ACHN (cell line): ENCODE data around the gene CD4.

Experiments
- DNase-seq: peaks from one replicate; pipeline ENCODE4 v3.0.0-alpha.2; 2015
- in situ Hi-C: cut with HindIII; loops from 2 replicates; pipeline ENCODE4 v1.10.0; 2017; ENCODE audit warnings: low sequenced_read_pairs, low pct_ligation_motif_present, low pct_unique_long_range_greater_than_20kb

Gene CD4

DNA sequence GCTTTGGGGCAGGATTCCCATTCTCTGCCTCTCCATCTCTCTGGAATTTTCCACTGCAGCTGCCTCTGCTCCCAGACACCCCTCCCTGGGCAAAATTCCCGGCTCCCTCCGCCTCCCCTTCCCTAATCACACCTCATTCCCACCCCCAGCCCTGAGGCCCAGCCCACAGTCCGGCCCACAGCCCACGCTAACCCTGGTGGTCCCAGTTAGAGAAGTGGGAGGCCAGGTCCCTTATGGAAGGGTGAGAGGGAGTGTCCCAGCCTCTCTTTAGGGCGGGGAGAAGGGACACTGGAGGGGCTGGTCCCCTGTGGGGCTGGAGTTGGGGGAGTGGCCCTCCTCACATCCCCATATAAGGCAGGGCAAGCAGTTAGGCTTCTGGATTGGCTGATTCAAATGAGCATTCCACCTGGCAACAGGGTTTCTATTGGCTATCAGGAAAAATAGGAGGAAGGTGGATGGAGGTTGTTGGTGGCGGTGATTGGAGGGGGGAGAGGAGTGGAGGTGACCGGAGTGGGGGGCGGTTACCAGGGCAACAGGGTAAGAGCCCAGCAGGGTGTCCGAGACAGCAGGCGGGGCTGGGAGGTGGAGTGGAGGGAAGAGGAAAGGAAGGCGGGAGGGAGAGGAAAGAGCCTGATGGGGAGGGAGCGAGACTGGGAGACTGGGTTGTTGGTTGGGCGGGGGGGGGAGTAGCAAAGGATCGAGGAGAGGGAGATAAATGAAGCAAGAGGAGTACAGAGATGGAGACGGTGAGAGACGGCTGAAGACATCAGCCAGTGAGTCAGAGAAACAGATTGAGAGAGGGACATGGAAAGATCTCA is 25.1 kb upstream of the CD4 start:
- in situ Hi-C loops = no loop called here
- DNase-seq = peak; percentile 100

DNA sequence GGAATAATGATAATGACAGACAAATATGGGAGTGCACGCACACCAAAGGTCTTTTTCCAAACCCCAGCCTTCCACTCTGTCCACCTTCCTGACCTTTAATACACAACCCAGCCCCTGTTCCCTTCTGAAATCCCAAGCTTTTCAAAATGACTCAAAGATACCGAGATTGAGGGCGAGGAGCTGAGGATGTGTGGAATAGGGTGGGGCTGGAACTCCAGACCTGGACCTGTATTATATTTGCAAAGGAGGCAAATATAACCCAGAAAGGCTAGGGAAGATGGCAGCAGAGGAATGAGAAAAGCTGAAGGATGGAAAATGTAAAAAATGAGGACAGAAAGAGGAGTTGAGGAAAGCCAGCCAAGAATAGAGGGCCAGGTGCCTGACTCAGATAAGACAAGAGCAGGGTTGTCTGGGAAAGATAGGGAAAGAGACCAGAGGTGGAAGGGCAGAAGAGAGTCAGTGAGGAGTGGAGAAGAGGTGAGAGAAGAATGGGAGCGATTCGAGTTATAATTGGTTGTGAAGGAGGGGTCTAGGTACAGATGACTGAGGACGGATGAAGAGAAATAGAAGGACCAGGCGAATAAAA is 24.2 kb upstream of the CD4 start:
- peak; percentile 44 for DNase-seq
- in situ Hi-C loops = no loop called here

DNA sequence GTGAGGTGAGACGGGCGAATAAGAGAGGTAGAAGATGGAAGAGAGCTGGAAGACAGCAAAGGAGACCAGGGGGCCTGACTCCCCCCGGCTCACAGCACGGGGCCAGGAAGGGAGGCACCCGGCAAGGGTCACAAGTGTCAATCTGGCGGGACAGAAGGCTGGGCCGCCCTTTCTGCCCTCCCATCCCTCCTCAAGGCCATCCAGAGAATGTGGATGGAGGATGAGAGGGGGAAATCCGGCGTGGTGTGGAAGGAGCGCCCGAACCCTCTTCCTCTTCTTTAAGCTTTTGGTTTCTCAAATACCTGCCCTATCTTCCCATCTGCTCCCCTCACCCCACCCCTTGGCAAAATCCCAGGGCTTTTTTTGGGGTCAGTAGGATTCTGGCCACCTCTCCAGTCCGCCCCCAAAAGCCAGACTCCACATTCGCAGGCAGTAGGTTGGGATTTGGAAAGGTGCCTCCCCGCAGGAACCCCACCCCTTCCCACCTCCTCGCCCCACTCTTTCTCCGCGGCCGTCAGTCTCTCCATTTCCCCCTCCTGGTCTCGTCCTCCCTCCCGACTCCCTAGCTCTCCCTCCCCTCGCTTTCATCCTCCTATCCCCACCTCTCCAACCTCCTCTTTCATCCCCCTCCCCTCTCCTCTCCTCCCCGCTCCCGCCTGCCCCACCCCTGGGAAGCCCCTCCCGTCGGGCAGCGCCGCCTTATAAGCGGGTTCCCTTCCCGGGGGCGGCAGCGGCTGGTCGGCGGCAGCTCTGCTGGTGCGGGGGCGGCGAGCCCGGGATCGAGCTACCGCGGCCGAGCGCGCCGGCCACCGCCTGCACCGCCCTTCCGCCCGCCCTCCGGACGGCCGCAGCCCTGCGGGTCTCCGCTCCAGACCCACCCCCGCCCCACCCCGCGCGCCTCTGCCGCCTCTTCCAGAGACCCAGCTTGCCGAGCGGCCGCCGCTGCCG is 23.4 kb upstream of the CD4 start, which contains the start of gene PTMS:
PTMS (plus strand) TSS at position 730 of the 948 bp plus-strand sequence. CDS start 343 bp downstream, outside the sequence.
- DNase-seq = peak; percentile 99
- in situ Hi-C loops = no loop called here

DNA sequence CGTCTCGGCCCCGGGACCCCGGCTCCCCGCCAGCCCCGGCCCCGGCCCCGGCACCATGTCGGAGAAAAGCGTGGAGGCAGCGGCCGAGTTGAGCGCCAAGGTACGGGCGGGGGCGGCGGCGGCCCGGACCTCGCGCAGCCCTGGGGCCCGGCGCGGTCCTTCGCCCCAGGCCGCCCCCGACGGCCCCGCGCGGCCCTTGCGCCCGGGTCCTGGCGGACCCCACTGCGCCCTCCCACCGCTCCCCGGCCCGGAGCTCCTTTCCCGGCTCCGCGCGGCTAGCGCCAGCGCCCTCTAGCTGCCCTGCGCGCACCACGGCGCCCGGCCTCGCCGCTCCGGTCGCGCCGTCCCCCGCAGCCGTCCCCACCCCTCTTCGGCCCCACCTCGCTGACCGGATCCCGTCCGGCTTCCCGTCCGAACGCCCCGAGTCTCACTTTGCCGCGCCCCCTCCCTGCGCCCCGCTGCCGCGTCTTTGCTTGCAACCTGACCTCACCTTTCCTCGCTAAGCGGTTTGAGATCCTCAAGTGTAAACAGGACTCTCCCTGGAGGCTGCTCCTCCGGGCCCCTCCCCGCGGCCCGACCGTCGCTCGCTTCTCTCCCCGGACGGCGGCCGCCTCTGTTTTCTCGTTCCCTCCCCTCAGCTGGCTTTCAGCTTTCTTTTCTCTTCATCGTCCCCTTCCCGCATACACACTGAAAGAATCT is 22.5 kb upstream of the CD4 start:
- peak; percentile 84 for DNase-seq
- in situ Hi-C loops = no loop called here

DNA sequence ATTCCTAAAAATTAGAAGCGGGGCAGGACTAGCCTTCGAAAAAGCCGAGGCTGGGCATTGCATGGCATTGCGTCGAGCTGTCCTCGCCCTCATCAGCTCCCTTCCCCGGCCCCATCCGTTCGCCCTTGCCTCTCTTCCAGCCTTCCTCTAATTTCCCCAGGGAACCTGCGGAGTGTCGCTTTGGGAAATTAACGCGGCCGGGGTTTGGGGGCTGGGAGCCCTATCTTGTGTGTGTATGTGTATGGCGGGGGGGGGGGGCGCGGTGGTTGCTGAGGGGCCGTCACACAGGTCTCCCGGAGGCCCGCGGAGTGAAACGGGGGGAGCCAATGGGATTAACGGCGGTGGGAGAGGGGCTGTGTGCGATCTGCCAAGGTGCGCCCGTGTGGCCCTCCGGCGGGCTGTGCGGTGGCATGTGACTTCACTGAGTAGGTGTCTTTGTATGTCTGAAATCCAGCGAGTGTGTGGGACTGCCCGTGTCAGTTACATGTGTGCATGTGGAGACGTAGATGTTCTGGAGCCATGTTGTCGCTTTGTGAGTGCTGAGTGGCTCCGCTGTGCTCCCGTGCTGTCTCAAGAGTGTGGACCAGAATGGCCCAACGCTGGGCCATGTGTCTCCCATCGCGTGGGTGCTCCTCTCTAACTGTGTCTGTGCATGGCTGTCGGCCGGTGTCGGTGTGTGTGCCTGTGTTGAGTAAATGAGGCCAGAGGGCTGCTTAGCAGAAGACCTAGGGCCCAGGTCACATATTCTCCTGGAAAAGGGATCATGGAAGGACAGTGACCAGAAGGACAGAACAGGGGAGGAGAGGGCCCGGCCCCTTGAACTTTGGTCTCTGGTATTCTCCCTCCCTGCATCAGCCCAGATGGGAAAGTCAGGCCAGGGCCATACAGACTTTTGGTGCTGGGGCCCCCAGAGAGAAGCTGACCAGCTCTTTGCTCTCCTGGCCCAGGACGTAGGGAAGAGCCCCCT is 21.7 kb upstream of the CD4 start:
- DNase-seq = no peak
- in situ Hi-C loops = no loop called here

DNA sequence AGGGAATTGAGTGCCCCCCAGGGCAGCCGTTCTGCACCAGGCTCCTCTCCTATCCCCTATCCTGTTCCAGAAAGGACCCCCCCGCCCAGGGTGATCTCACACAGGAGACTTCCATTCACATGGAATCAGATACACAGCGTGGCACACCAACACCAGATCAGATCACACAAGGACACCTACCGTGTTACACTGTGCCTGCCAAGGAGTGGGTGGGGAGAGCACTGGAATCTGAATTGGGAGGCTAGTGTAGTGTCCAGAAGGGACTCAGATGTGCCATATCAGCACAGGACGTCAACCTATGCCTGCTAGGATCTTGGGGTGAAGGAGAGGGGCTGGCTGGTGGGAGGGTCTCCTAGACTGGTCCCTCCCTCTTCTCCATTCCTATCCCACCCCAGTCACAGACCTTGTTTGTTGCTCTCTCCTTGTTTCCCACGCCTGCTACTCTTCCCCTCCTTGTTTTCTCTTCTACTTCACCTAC is 20.9 kb upstream of the CD4 start:
- in situ Hi-C loops = no loop called here
- no peak for DNase-seq

DNA sequence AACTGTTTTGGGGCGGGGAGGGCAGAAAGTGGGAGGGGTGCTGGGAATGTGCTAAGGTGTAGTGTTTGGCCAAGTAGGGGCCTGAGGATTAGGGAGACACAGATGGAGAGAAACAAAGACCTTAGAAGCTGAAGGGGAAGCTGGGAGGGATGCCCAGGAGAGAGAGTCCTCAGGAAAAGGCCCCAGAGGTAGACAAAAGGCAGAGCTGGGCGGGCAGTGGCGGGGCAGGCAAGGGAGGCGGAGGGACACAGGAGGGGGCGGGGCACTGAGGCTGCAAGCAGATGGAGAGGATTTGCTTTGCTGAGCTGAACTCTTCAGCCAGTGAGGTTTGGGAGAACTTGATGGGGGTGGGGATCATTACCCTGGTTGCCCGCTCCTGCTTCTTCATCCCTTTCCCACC is 20.3 kb upstream of the CD4 start:
- DNase-seq = no peak
- in situ Hi-C loops = no loop called here

DNA sequence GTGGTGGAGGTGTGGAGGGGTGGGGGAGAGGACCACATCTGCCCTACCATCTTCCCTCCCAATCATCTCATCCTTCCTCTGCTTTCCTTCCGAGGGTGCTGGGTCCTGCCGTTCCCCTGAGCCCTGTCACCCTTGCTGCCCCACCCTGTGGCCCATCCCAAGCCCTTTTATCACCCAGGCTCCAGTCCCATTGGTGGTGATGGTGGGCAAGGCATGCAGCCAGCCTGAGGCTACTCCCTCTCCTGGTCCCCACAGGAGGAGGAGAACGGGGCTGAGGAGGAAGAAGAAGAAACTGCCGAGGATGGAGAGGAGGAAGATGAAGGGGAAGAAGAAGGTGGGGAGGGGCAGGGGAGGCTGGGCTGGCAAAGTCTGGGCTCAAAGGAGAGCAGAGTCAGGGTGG is 19.7 kb upstream of the CD4 start:
- no peak for DNase-seq
- in situ Hi-C loops = no loop called here

DNA sequence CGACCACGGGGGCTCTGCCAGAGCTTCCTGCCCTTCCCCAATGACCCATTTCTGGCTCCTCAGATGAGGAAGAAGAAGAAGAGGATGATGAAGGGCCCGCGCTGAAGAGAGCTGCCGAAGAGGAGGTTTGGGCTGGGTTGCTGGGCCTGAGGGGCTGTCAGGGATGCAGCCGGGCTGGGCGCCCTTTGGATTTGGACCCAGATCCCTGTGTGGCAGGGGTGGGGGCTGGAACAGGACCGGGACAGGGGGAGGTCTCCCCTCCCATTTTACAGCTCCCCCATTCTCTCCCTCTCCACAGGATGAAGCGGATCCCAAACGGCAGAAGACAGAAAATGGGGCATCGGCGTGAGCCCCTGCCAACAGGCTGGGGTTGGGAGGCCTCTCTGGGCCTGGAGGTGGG is 19.2 kb upstream of the CD4 start:
- no peak for DNase-seq
- in situ Hi-C loops = no loop called here

DNA sequence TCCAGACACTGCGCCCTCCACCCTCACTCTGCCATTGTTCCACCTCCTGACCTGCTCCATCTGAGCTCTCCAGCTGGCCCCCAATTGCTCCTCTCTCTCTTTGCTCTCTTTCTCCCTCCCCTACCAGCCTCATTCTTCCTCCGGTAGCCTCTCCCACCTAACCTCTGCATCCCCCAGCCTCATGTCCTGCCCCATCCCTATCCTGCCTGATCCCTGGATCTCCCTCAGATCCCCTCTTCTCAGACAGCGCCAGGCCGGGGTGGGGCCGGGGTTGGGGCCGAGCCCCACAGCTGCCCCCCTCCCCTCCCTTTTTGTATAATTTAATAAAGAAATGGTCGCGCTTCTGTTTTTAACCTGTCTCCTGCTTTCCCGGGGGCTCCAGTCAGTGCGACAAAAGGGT is 18.7 kb upstream of the CD4 start:
- no peak for DNase-seq
- in situ Hi-C loops = no loop called here

DNA sequence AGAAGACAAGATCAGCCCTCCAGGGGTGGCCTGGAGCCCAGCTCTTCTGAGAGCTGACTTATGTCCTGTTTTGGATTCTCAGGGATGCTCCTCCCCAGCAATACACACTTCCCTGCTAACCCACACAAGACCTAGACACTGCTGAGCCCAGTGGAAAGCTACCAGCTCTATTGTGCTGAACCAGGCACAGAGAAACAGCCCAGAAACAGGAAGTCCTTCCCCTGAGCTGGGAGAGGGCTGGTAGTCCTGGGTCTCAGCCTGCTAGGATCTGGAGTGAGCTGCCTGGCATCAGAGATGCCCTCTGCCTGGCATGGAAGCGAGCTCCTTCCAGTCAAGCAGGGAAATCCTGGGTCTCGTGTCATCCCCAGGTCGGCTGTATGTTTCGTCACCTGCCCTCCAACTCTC is 18.2 kb upstream of the CD4 start:
- no peak for DNase-seq
- in situ Hi-C loops = no loop called here

DNA sequence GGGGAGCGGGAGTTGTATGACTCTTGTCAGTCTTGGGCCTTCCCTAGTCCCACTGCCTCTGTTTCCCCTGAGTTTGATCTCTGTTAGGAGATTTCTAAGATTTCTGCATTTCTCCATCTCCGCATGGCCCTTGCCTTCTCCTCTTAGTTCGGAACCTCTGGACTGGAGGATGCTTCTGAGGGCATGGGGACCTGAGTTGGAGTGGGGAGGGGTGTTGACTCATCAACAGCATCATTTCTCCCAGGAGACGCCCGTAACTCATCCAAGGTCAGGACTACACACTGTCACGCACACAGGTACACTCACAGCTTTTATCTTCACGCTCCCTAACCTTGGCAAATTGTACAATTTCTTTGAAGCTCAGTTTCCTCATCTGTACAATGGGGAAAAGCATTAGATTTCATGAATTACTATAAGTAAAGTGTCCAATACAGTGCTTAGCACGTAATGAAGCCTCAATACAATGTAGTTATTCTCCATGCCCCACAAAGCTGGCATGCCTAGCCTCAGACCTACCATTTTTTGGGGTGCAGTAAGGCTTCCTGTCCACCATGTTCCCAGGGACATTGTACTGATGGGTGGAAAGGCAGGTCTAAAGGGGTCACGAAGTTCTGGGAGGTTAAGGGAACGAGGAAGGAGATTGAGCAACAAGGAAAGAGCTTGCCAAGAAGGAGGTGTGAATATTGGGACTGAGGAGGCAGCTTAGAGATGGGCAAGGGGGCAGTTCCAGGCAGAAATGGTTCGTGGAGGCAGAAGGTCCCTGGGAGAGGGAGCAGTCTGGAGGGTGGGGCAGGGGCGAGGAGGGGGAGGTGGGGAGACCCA is 17.6 kb upstream of the CD4 start:
- no peak for DNase-seq
- in situ Hi-C loops = no loop called here

DNA sequence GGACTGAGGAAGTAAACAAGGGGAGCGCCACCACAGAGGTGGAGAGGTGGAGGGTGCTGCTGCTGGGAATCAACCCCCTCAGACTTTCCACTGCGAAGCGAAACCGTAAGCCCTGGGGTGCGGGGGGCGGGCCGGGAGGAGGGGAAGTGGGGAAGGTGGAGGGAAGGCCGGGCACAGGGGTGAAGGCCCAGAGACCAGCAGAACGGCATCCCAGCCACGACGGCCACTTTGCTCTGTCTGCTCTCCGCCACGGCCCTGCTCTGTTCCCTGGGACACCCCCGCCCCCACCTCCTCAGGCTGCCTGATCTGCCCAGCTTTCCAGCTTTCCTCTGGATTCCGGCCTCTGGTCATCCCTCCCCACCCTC is 17.0 kb upstream of the CD4 start, which contains the start of gene LAG3:
LAG3 (plus strand) TSS at position 190 of the 365 bp plus-strand sequence. CDS start 333 bp downstream, outside the sequence.
- no peak for DNase-seq
- in situ Hi-C loops = no loop called here

DNA sequence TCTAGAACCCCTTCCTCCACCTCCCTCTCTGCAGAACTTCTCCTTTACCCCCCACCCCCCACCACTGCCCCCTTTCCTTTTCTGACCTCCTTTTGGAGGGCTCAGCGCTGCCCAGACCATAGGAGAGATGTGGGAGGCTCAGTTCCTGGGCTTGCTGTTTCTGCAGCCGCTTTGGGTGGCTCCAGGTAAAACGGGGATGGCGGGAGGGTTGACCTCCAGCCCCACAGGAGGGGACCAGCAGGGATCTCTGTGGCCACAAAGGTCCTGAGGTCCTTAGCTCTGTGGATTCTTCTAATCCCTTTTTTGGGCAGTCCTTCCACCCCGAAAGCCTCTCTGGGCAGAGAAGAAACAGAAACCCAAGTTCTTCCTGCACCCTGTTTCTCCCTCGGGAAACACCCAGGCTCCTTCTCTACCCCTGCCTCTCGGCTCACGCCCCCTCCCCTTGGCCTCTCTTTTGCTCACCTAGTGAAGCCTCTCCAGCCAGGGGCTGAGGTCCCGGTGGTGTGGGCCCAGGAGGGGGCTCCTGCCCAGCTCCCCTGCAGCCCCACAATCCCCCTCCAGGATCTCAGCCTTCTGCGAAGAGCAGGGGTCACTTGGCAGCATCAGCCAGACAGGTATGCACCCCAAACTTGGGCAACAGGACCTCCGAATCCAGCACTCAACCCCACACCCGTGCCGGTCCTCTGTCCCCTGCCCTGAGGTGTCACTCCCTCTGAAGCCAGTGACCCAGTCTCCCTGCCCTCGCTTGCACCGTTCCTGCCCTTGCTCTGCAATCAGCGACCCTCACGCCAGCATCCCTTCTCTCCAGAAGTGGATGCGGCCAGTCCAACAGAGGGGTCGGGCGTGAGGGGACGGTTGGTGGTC is 16.4 kb upstream of the CD4 start:
- DNase-seq = no peak
- in situ Hi-C loops = no loop called here

DNA sequence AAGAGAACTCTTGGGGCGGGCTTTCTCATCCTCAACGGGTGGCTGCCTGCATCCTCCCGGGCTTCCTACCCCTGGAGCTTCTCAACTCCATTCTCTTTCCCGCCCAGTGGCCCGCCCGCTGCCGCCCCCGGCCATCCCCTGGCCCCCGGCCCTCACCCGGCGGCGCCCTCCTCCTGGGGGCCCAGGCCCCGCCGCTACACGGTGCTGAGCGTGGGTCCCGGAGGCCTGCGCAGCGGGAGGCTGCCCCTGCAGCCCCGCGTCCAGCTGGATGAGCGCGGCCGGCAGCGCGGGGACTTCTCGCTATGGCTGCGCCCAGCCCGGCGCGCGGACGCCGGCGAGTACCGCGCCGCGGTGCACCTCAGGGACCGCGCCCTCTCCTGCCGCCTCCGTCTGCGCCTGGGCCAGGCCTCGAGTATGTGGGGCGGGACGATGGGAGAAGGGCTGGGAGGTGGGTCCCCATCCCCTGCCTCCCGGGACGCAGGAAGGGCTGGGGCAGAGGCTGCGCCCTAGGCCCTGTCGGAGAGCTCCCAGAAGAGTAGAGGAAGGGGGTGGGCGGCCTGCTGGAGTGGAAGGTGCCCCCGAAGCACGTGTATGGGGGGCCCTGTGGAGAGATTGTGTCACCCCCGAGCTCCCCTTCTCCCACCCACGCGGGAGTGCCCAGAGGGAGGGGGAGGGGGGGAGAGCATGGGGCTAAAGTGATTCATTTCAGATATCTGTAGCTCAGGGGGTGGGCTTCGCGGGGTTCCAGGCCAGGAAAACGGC is 15.6 kb upstream of the CD4 start:
- in situ Hi-C loops = no loop called here
- no peak for DNase-seq
